Heart left ventricle (tissue), 16 donors: Measurements from ENCODE around the gene COLEC12. TPM values are rescaled to one million over a fixed set of nuclear protein-coding genes. Genes with fewer than 3 reads are reported as not detected.

ENCODE experiments used
- ATAC-seq, 4 donors: fragments of 200-7000 bp; cut with Tn5 transposase; one replicate each; pipeline ENCODE4 v1.9.1; 2020 to 2022; ENCODE audit warnings: moderate library complexity in 4 of 4, mild to moderate bottlenecking in 3 of 4, moderate number of reproducible peaks in 1 of 4
- DNase-seq, 5 donors: peaks; one replicate each; pipeline ENCODE4 v3.0.0-alpha.2; 2020
- H3K27ac ChIP-seq, 12 donors: fragments of 200-600 bp; sonication (generic) in 4 of 12; one replicate each; pipeline versions ENCODE4 v1.5.0 to v1.8.0; 2016 to 2022; ENCODE audit warnings: mild to moderate bottlenecking in 2 of 12
- H3K27me3 ChIP-seq, 9 donors: fragments of 200-600 bp; sonication (generic) in 2 of 9; one replicate each; pipeline versions ENCODE4 v1.5.1 to v1.8.0; 2016 to 2022; ENCODE audit warnings: mild to moderate bottlenecking in 3 of 9
- H3K36me3 ChIP-seq, 9 donors: fragments of 200-600 bp; sonication (generic) in 2 of 9; one replicate each; pipeline versions ENCODE4 v1.5.0 to v1.8.0; 2018 to 2022; ENCODE audit warnings: mild to moderate bottlenecking in 2 of 9
- H3K4me1 ChIP-seq, 12 donors: fragments of 200-600 bp; sonication (generic) in 4 of 12; one replicate each; pipeline versions ENCODE4 v1.5.0 to v1.8.0; 2016 to 2022; ENCODE audit warnings: mild to moderate bottlenecking in 3 of 12
- H3K4me3 ChIP-seq, 12 donors: fragments of 200-600 bp; sonication (generic) in 4 of 12; one replicate each; pipeline versions ENCODE4 v1.5.0 to v1.8.0; 2017 to 2022; ENCODE audit warnings: mild to moderate bottlenecking in 9 of 12, moderate library complexity in 4 of 12
- H3K9me3 ChIP-seq, 12 donors: fragments of 200-600 bp; sonication (generic) in 4 of 12; one replicate each; pipeline versions ENCODE4 v1.5.0 to v1.8.0; 2016 to 2022; ENCODE audit warnings: mild to moderate bottlenecking in 1 of 12
- POLR2A ChIP-seq, 2 donors: fragments of 450-650 bp; IDR thresholded peaks; one replicate each; pipeline ENCODE4 v1.6.1; 2017; ENCODE audit warnings: antibody characterized with exemption in 2 of 2, mild to moderate bottlenecking in 2 of 2, moderate library complexity in 2 of 2
- WGBS, 4 donors: extraction: QIAGEN DNeasy Blood & Tissue Kit in 2 of 4; methylation state at CpG; one replicate each; pipeline versions ENCODE4 v1.1.5 to v1.1.7; 2013 to 2018; 5-methylcytosine and 5-hydroxymethylcytosine counted together
- intact Hi-C, 10 donors: fragments of 100-400 bp; cut with DNase I; formaldehyde crosslinking; loops; one replicate each; pipeline versions ENCODE4 v1.11.1 to v1.14.2; 2022
- polyA plus RNA-seq, 2 donors: library from polyadenylated mRNA; stranded (reverse); fragments of 200-250 nt; gene quantifications; one replicate each; pipeline ENCODE4 v1.2.3, GENCODE V29; 2013
- total RNA-seq, 9 donors: library from RNA; depleted of rRNA in 2 of 9; stranded (reverse); fragments of >200 nt in 2 of 9; fragmentation: NEBNext Ultra II Directional in 3 of 9; extraction: Animal tissue kit (Norgen Biotek cat#: 25700) in 3 of 9; gene quantifications; one replicate each; pipeline versions ENCODE4 v1.1.0 to v1.2.4, GENCODE V29; 2016 to 2023
- TF ChIP-seq, protein P1 (sequence below), 12 donors: fragments of 200-600 bp; sonication (generic) in 4 of 12; IDR thresholded peaks; one replicate each; pipeline versions ENCODE4 v1.5.0 to v1.8.0; 2018 to 2022; ENCODE audit warnings: antibody characterized with exemption in 12 of 12, mild to moderate bottlenecking in 5 of 12
- donor health status: ischemic (EF 13 %, LVEDD 7.1; RV severe dilation, severe dysfunction).
- donor health status: healthy with polysubstance abuse.
- donor health status: DM: no; HTN: yes; CAD: no.
- donor health status: DM: no; HTN: no; CAD: no.
- donor health status: ischemic (EF 25% LVEDD 6.9; RV normal size, moderate dysfunction).
- donor health status: ischemic (EF 25% LVEDD 5.7; RV mildly dilated, moderate dysfunction).
- donor health status: healthy.
- donor health status: DM: yes; HTN: yes; CAD: no.
- donor health status: ischemic (EF 35%, LVEDD 5.7; RV mildly dilated, moderate dysfunction).
- donor health status: nonischemic (EF 11% LVEDD 7.7; RV severe dilation, severe dysfunction).
- donor health status: DM: yes; HTN: yes; CAD: no.
- donor health status: PGD.
- donor health status: ischemic (EF 29% LVEDD 5.4; RV normal size, mild dysfunction).
- donor health status: nonischemic (EF 23%, LVEDD 6.1; RV moderate dilation, normal function).

The COLEC12 gene
- total and polyA plus RNA-seq, 11 donors, result 2.2 to 35.9 (median 7.9) TPM

- intact Hi-C loops, result loop anchor here in 1 of 10 donors (10.0 kb wide), 1 partner anchor 122 kb away; no protein-coding TSS in a partner anchor
- TF ChIP-seq POLR2A (IDR thresholded peaks at IDR 0.05), result no peak
- TF ChIP-seq, protein P1, sequence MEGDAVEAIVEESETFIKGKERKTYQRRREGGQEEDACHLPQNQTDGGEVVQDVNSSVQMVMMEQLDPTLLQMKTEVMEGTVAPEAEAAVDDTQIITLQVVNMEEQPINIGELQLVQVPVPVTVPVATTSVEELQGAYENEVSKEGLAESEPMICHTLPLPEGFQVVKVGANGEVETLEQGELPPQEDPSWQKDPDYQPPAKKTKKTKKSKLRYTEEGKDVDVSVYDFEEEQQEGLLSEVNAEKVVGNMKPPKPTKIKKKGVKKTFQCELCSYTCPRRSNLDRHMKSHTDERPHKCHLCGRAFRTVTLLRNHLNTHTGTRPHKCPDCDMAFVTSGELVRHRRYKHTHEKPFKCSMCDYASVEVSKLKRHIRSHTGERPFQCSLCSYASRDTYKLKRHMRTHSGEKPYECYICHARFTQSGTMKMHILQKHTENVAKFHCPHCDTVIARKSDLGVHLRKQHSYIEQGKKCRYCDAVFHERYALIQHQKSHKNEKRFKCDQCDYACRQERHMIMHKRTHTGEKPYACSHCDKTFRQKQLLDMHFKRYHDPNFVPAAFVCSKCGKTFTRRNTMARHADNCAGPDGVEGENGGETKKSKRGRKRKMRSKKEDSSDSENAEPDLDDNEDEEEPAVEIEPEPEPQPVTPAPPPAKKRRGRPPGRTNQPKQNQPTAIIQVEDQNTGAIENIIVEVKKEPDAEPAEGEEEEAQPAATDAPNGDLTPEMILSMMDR (IDR thresholded peaks at IDR 0.05), result no peak
- ATAC-seq (peak; percentile 47 to 74 (median 64)), DNase-seq (no peak)
- Histone ChIP-seq H3K27ac (peak overlapping the region in 4 of 12 donors; percentile 7 to 68 (median 32)), H3K4me1 (peaks cover 0 to 20% (median 7%) of the 10 kb centered on the region in 12 donors), H3K27me3 (no peaks in the 10 kb centered on the region), H3K4me3 (no peak overlapping the region), H3K36me3 (no peaks in the 10 kb centered on the region), H3K9me3 (no peaks in the 10 kb centered on the region)
- 71 to 81% (median 76%) methylated on average over 2 of the region's 2 CpGs for WGBS, 4 donors
These were observed 177.3 kb downstream of the COLEC12 start for GRCh38 chr18:323253-323622.

GRCh38 chr18:321865-322467 lies 178.5 kb downstream of the COLEC12 start:
- intact Hi-C loops, result loop anchor here in 1 of 10 donors (10.0 kb wide), 1 partner anchor 123 kb away; no protein-coding TSS in a partner anchor
- WGBS, 4 donors, result 88 to 94% (median 92%) methylated on average over 5 of the region's 5 CpGs
- peak overlapping the region in 3 of 12 donors; percentile 32 to 68 (median 49) for H3K27ac ChIP-seq

DNA sequence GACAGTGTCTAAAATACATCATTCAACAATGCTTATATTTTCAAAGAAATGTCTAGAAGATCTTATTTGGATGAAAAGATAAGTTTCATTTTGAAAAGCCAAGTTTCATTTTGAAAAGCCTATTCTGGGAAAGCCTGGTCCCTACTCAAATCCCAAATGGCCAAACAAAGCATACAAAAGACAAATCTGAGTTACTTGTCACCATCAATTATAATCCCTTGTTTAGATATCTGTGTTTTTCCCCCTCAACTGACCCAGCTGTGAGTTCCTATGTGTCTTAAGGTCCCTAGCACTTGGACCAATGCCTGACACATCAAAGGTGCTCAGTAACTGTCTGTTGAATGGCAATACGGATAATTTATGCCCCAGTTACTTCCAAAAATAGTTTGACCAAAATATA lies 180.3 kb downstream of the COLEC12 start:
- intact Hi-C loops, result loop anchor here in 1 of 10 donors (10.0 kb wide), 1 partner anchor 125 kb away; no protein-coding TSS in a partner anchor
- no peak for ATAC-seq
- Histone ChIP-seq H3K27me3 (no peaks in the 10 kb centered on the region), H3K36me3 (no peaks in the 10 kb centered on the region), H3K27ac (no peak overlapping the region), H3K4me3 (no peak overlapping the region), H3K9me3 (no peaks in the 10 kb centered on the region), H3K4me1 (peaks cover 0 to 20% (median 7%) of the 10 kb centered on the region in 12 donors)
- 34 to 51% (median 45%) methylated on average over 1 of the region's 1 CpG for WGBS, 4 donors
- no peak for TF ChIP-seq POLR2A (IDR thresholded peaks at IDR 0.05)
- TF ChIP-seq, protein P1 (IDR thresholded peaks at IDR 0.05), result no peak
- DNase-seq, result no peak

More at GRCh38 chr18:321865-322467, 178.5 kb downstream of the COLEC12 start:
- peak overlapping the region in 1 of 12 donors; percentile 18 for H3K4me3 ChIP-seq
- H3K4me1 ChIP-seq, result peaks cover 0 to 20% (median 7%) of the 10 kb centered on the region in 12 donors
- H3K36me3 ChIP-seq, result no peaks in the 10 kb centered on the region
- DNase-seq (no peak), ATAC-seq (no peak)
- H3K27me3 ChIP-seq, result no peaks in the 10 kb centered on the region
- TF ChIP-seq POLR2A (IDR thresholded peaks at IDR 0.05), result no peak
- TF ChIP-seq, protein P1 (IDR thresholded peaks at IDR 0.05), result no peak
- H3K9me3 ChIP-seq, result no peaks in the 10 kb centered on the region

- WGBS, 4 donors, result 78 to 91% (median 83%) methylated on average over 5 of the region's 5 CpGs
- H3K4me3 ChIP-seq, result no peak overlapping the region
- no peaks in the 10 kb centered on the region for H3K36me3 ChIP-seq
- no peaks in the 10 kb centered on the region for H3K27me3 ChIP-seq
- DNase-seq, result no peak
- H3K27ac ChIP-seq, result no peak overlapping the region
- H3K9me3 ChIP-seq, result no peaks in the 10 kb centered on the region
- ATAC-seq, result no peak
- TF ChIP-seq, protein P1 (IDR thresholded peaks at IDR 0.05), result no peak
- TF ChIP-seq POLR2A (IDR thresholded peaks at IDR 0.05), result no peak
- H3K4me1 ChIP-seq, result peaks cover 0 to 20% (median 7%) of the 10 kb centered on the region in 12 donors
- intact Hi-C loops, result loop anchor here in 1 of 10 donors (10.0 kb wide), 1 partner anchor 125 kb away; no protein-coding TSS in a partner anchor
These were observed 180.8 kb downstream of the COLEC12 start for GRCh38 chr18:319720-320119.
